GOT3 (cell line): ENCODE data around the gene PUM1.
"Not testable (repeated sequence)": the region's sequence is repeated elsewhere in the genome, so short reads cannot be mapped to it uniquely, and the experiment has no call there.

Source experiments
- DNase-seq: peaks from one replicate; lab custom pipeline; 2025; ENCODE audit warnings: mixed read lengths; lab: John Stamatoyannopoulos, UW

PUM1 gene

GRCh38 chr1:31062867-31063380, 2.6 kb downstream of the PUM1 start:
- DNase-seq, result no peak

DNA sequence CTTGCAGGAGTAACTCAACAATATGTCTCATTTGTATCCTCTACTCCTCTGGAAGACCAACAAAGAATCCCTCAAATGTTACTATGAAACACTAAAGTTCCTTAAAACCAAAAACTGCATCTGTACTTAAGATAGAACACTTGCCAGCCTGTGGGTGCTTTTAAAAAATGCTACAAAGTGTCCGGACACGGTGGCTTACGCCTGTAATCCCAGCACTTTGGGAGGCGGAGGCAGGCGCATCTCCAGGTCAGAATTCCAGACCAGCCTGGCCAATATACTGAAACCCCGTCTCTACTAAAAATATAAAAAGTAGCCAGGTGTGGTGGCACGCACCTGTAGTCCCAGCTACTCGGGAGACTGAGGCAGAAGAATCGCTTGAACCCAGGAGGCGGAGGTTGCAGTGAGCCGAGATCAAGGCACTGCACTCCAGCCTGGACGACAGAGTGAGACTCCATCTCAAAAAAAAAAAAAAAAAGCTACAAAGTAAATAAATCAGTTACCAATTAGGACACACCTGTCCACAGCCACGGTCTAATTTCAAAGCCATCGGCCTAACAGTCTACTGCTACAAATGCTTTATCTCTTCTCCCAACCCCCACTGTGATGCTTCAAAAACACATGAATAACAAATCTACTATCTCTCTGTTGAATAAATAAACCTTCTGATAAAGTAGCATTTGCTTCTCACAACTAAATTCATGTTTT, 3.2 kb downstream of the PUM1 start:
- not testable (repeated sequence) for DNase-seq

DNA sequence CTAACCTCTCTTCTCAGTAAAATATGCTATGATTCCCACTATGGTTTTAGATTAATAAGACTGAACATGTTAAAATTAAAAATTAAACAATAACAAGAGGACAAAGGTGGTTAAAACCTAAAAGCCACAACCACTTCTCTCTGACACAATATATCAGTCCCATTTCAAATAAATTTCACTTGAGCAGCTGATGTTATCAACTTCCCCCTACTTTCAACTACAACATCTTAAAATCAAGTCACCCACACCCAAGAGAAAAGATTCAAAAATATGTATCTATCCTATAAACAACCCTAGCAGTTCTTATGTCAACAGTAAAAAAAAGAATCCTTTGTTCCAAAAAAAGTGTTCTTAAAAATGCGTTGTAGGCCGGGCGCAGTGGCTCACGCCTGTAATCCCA, 7.5 kb downstream of the PUM1 start:
- no peak for DNase-seq

GRCh38 chr1:31055953-31056352, 9.6 kb downstream of the PUM1 start:
- DNase-seq, result no peak

GRCh38 chr1:31055501-31055900, 10.0 kb downstream of the PUM1 start:
- DNase-seq, result no peak

DNA sequence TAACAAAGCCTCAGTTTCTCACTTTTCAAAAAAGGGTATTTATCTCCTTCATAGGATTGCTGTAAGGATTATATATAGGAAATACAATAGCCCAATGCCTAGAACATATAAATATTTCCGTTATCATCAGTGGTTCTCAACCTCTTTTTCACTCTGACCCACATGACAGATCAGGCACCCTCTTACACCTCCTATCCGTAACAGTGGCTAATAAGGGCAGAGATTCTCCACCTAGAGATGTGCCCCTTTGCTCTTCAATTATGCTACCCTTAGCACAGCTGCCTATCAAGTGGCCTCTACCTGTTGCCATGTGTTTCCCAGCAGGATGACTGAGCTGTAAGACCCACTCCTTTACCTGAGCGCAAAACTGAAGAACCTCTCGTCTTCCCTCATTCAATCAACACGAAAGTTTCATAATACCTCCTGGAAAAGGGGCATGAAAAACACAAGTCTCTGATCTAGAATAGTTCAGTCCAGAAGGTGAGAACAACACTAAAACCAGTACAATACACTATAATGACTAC, 10.5 kb downstream of the PUM1 start:
- no peak for DNase-seq

GRCh38 chr1:31054349-31054748, 11.2 kb downstream of the PUM1 start:
- no peak for DNase-seq

DNA sequence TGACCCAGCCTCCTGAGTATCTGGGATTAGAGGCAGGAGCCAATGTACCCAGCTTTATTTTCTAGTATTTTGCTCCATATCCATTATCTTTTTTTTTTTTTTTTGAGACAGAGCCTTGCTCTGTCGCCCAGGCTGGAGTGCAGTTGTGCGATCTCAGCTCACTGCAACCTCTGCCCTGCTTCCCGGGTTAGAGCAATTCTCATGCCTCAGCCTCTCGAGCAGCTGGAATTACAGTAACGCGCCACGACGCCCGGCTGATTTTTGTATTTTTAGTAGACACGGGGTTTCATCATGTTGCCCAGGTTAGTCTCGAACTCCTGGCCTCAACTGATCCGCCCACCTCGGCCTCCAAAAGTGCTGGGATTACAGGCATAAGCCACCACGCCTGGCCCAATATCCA, 12.9 kb downstream of the PUM1 start:
- DNase-seq, result not testable (repeated sequence)

DNA sequence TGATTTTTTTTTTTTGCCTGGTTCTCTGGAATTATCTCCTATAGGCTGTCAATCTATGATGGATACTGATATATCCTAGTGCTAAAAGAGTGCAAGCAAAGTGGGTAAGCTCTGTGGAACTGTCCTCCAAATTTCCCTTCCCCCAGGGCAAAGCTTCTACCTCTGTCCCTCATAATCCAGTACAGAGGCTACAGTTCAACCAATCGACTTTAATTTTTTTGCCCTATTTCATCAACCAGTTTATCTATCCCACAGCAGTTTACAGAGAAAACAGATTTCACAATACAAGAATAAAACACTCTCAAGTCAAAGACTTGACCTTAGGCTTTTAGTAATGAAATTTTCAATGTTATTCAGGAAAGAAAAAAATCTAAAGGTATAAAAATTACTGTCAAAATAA, 13.9 kb downstream of the PUM1 start:
- DNase-seq, result no peak

DNA sequence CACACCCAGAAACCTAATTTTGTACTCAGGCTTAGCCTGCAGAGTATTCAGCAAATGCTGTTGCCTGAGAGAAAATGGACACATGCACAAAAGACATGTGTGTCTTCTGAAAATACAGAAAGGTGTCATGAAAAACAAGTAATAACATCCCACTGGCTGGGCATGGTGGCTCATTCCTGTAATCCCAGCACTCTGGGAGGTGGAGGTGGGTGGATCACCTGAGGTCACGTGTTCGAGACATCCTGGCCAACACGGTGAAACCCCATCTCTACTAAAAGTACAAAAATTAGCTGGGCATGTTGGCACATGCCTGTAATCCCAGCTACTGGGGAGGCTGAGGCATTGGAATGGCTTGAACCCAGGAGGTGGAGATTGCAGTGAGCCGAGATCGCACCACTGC, 18.0 kb downstream of the PUM1 start:
- DNase-seq, result not testable (repeated sequence)

GRCh38 chr1:31043631-31044030, 21.9 kb downstream of the PUM1 start:
- DNase-seq, result no peak

DNA sequence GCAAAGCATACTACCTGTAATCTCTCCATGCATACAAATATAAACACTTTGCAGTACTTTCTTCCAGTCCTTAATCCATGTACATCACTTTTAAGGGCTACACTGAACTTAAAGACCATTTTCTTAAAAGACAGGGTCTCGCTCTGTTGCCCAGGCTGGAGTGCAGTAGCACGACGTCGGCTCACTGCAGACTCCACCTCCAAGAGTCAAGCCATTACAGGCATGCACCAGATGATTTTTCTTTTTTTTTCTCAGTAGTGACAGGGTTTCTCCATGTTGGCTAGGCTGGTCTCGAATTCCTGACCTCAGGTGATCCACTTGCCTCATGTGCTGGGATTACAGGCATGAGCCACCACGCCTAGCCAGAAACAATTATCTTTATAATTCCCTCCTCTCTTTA, 22.9 kb downstream of the PUM1 start:
- DNase-seq, result no peak

GRCh38 chr1:31041529-31041928, 24.0 kb downstream of the PUM1 start:
- DNase-seq, result no peak

- DNase-seq, result no peak
Measured at GRCh38 chr1:31040038-31040437, 25.5 kb downstream of the PUM1 start.

DNA sequence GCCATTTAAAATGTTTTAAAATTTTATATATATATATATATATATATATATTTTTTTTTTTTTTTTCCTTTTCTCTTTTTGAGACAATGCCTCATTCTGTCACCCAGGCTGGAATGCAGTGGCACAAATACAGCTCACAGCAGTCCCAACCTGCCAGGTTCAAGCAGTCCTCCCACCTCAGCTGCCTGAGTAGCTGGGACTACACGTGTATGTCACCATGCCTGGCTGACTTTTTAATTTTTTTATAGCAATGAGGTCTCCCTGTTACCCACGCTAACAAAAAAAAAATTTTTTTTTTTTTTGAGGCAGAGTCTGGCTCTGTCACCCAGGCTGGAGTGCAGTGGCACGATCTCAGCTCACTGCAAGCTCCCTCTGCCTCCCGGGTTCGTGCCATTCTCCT, 26.6 kb downstream of the PUM1 start:
- not testable (repeated sequence) for DNase-seq

DNA sequence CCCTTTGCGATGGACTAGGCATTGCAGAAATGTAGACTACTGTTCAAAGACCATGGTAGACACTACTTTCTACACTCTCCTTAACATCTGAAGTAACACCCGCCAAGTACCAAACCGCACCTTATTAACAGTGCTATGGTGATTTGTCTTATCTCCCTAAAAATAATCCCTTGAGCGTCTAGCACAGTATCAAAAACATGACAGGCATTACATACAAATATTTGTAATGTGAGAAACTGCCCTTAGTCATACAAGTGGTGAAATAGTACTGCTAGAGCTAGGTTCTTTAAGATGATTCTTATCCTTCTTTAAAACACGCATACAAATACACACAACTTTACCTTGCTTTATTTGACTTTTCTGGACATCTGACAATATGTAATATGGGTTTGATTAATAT, 27.2 kb downstream of the PUM1 start:
- DNase-seq, result no peak

DNA sequence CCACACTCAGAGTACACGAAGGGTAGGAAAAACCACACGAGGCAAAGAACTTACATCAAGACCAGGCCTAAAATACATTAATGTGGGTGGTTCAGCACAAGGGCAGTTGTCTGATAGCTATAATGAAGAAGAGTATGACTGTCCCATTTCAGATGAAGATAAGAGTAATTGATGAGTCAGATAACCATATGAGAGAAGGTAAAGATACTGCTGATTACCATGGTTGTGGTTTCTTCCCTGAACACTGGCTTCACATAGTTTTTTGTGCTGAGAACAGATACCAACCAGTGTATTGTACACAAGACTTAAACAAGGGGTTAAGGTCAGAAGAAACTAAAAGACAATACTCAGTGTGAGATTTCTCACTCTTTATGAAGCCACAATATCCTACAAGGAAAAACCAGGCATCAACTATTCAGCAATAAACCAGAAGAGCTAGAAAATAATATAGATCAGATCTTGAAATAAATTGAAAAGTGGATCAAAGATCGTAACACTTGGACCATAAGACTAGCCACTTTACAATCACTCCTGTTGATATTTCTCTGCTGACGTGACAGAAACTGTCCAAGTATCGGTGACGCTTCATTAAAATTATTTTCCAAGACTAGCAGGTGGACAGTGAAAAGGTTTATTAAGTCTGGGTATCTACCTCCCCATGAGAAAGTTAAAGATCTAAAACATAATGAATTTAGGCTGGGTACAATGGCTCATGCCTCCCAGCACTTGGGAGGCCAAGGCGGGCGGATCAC, 28.6 kb downstream of the PUM1 start:
- DNase-seq, result no peak

DNA sequence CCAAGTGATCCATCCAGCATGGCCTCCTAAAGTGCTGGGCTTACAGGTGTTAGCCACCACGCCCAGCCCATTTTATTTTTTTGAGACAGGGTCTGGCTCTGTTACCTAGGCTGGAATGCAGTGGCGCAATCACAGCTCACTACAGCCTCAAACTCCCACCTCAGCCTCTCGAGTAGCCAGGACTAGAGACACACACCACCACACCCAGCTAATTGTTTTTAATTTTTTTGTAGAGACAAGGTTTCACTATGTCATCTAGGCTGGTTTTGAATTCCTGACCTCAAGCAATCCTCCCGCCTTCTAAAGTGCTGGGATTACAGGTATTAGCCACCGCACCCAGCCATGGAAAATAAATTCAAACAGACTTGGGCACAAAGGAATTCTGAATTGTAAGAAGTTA, 31.9 kb downstream of the PUM1 start:
- DNase-seq, result no peak

DNA sequence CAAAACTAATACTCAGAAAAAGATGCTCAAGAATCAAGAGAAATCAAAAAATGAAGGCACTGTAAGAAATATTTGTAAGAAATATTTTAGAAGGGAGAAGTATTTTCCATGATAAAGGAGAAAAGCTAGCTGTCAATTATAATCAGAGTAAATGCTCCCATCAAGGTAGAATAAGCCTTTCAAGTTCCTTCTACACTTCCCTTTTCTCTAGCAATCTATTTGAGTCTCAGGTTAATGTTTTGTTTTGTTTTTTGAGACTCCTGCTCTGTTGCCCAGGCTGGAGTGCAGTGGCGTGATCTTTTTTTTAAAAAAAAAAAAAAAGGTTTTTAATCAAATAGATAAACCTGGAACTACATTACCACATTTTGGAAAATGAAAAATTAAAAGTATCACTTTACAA, 33.3 kb downstream of the PUM1 start:
- DNase-seq, result no peak

DNA sequence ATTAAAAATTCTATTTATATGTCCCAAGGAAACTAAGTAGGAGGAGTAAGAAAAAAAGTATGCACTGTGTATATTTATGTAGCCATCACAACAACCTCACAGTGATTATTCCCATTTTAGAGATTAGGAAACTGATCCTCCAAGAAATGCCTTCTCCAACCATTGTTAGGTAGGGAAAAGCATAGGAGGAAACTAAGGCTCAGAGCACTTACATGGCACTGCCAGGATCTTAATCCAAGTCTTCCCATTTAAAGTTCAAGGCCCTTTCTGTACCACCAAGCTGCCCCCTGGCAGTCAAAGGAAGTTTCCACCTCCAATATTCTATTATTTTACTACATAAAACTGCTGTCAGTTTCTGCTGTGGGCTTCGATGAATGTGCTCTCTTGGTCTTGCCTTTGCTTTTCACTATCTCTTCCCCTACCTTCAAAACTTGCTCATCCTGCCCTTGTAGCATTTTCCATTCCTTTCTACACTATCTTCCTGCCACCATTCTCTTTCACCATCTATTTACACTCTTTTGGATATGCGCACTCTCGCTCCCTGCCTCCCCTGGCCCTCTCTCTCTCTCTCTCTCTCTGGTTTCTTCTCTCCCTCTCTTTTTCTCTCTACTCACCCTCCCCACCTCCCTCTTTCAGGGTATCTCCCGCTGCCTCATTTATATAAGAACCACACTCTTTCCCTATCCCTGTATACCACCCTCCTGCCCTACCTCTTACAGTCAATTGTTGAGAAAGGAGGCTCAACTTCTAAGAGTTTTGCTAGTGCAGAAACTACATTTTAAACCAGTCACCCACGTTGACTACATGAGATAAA, 34.0 kb downstream of the PUM1 start:
- DNase-seq, result no peak

DNA sequence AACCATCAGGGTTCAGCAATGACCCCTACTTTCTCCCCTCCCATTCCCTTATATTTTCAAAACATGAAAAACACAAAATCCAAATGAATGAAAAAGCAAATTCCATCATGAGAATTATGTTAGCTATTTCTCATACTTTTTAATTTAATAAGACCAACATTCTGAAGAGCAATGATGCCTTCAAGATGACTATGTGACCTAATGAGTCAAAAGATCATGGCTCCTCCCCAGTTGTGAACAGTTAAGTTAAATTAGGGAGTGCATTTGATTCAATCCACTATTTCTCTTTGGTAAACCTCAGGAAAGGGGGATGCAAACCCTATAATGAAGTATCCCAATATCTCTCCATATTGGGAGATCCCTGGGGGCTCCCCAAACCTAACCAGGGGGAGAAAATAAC, 36.5 kb downstream of the PUM1 start:
- no peak for DNase-seq
